ENCODE data around the gene PLIN3. TPM values are rescaled to one million over a fixed set of nuclear protein-coding genes. Genes with fewer than 3 reads are reported as not detected.

Gene PLIN3
- total and polyA plus RNA-seq, 9 donors: 26.1 to 83.9 (median 72.5) TPM

- no peaks in the 10 kb centered on the region for H3K4me1 ChIP-seq (ENCODE audit: insufficient read depth)
- no peak for DNase-seq
- H3K27me3 ChIP-seq: no peaks in the 10 kb centered on the region
- no peaks in the 10 kb centered on the region for H3K36me3 ChIP-seq
- H3K27ac ChIP-seq: no peak overlapping the region
- H3K9me3 ChIP-seq: no peaks in the 10 kb centered on the region
- H3K4me3 ChIP-seq: no peak overlapping the region
- TF ChIP-seq EP300 (IDR thresholded peaks at IDR 0.05): no peak
- no peak for TF ChIP-seq CTCF (IDR thresholded peaks at IDR 0.05)
- TF ChIP-seq POLR2A (IDR thresholded peaks at IDR 0.05): no peak
- 58 to 76% (median 61%) methylated on average over 6 of the region's 6 CpGs for WGBS, 3 donors
- intact Hi-C loops (cut with DNase I): loop anchor here in 3 of 4 donors (2.0 to 10.0 kb wide), 3 partner anchors 39 to 163 kb away; no protein-coding TSS in a partner anchor
Measured at GRCh38 chr19:4871711-4872110, 4.2 kb upstream of the PLIN3 start.

GRCh38 chr19:4870025-4870700, 2.7 kb upstream of the PLIN3 start:
- no peaks in the 10 kb centered on the region for H3K36me3 ChIP-seq
- intact Hi-C loops (cut with DNase I): loop anchor here in 3 of 4 donors (5.0 to 10.0 kb wide), 2 partner anchors 162 to 165 kb away; no protein-coding TSS in a partner anchor
- WGBS, 3 donors: 57 to 65% (median 57%) methylated on average over 10 of the region's 10 CpGs
- no peaks in the 10 kb centered on the region for H3K27me3 ChIP-seq
- no peak for TF ChIP-seq EP300 (IDR thresholded peaks at IDR 0.05)
- TF ChIP-seq POLR2A (IDR thresholded peaks at IDR 0.05): no peak
- TF ChIP-seq CTCF (IDR thresholded peaks at IDR 0.05): no peak
- H3K4me3 ChIP-seq: no peak overlapping the region
- H3K27ac ChIP-seq: no peak overlapping the region
- peaks cover 6% of the 10 kb centered on the region for H3K4me1 ChIP-seq (ENCODE audit: insufficient read depth)
- H3K9me3 ChIP-seq: no peaks in the 10 kb centered on the region
- DNase-seq: peak; percentile 59 to 75 (median 62)

- Histone ChIP-seq H3K27me3 (no peaks in the 10 kb centered on the region), H3K9me3 (no peaks in the 10 kb centered on the region), H3K36me3 (no peaks in the 10 kb centered on the region), H3K27ac (no peak overlapping the region), H3K4me3 (no peak overlapping the region), H3K4me1 (ENCODE audit: insufficient read depth) (peaks cover 6% of the 10 kb centered on the region)
- peak in 1 of 5 donors; percentile 40 for DNase-seq
- TF ChIP-seq CTCF (IDR thresholded peaks at IDR 0.05) (no peak), EP300 (IDR thresholded peaks at IDR 0.05) (no peak), POLR2A (IDR thresholded peaks at IDR 0.05) (no peak)
- 51 to 65% (median 52%) methylated on average over 10 of the region's 10 CpGs for WGBS, 3 donors
- intact Hi-C loops (cut with DNase I): no loop called here
Measured at GRCh38 chr19:4868286-4868834, 893 bp upstream of the PLIN3 start.

GRCh38 chr19:4866595-4867424, 657 bp downstream of the PLIN3 start:
- intact Hi-C loops (cut with DNase I): no loop called here
- H3K4me1 ChIP-seq (ENCODE audit: insufficient read depth): peaks cover 6% of the 10 kb centered on the region
- H3K9me3 ChIP-seq: no peaks in the 10 kb centered on the region
- H3K4me3 ChIP-seq: peak overlapping the region; percentile 80
- no peaks in the 10 kb centered on the region for H3K27me3 ChIP-seq
- 1% methylated on average over 22 of the region's 22 CpGs for WGBS, 3 donors
- DNase-seq: peak; percentile 70 to 79 (median 73)
- H3K27ac ChIP-seq: peak overlapping the region; percentile 79 to 91
- no peaks in the 10 kb centered on the region for H3K36me3 ChIP-seq
- TF ChIP-seq POLR2A (IDR thresholded peaks at IDR 0.05): no peak
- no peak for TF ChIP-seq CTCF (IDR thresholded peaks at IDR 0.05)
- TF ChIP-seq EP300 (IDR thresholded peaks at IDR 0.05): no peak
